Gastroesophageal sphincter (tissue), 4 donors: ENCODE data around the gene DNMT1. TPM values are rescaled to one million over a fixed set of nuclear protein-coding genes. Genes with fewer than 3 reads are reported as not detected.

Experiments used
- ATAC-seq: fragments of 150-250 bp; one replicate; pipeline ENCODE4 v1.9.1; 2016; ENCODE audit warnings: mild to moderate bottlenecking, moderate library complexity
- H3K27ac ChIP-seq, 4 donors: fragments of 200-600 bp; sonication (generic) in 3 of 4; 1 replicate in 3 of 4; 2 replicates in 1 of 4; pipeline ENCODE4 v1.5.1; 2016 to 2019
- H3K27me3 ChIP-seq: fragments of 200-600 bp; sonication (generic); one replicate; pipeline ENCODE4 v1.5.1; 2019
- H3K36me3 ChIP-seq, 2 donors: fragments of 200-600 bp; sonication (generic); one replicate each; pipeline ENCODE4 v1.5.1; 2019; ENCODE audit warnings: control low read depth in 1 of 2
- H3K4me1 ChIP-seq, 3 donors: fragments of 200-600 bp; sonication (generic); 1 replicate in 2 of 3; 2 replicates in 1 of 3; pipeline ENCODE4 v1.5.1; 2016 to 2019; ENCODE audit warnings: control low read depth in 2 of 3
- H3K4me3 ChIP-seq, 2 donors: fragments of 200-600 bp; sonication (generic); one replicate each; pipeline ENCODE4 v1.5.1; 2019; ENCODE audit warnings: mild to moderate bottlenecking in 1 of 2, moderate library complexity in 1 of 2
- H3K9me3 ChIP-seq, 3 donors: fragments of 200-600 bp; sonication (generic); one replicate each; pipeline ENCODE4 v1.5.1; 2017 to 2019; ENCODE audit warnings: control low read depth in 2 of 3
- EP300 ChIP-seq: sonication (generic); formaldehyde crosslinking; IDR thresholded peaks from one replicate; pipeline ENCODE4 v1.6.1; 2017; ENCODE audit warnings: antibody characterized with exemption, mild to moderate bottlenecking
- POLR2A ChIP-seq, 2 donors: fragments of 450-650 bp; IDR thresholded peaks; one replicate each; pipeline ENCODE4 v1.6.1; 2017; ENCODE audit warnings: antibody characterized with exemption in 2 of 2, mild to moderate bottlenecking in 2 of 2, moderate library complexity in 1 of 2
- POLR2AphosphoS5 ChIP-seq: sonication (generic); formaldehyde crosslinking; IDR thresholded peaks from one replicate; pipeline ENCODE4 v1.6.1; 2017; ENCODE audit warnings: antibody characterized with exemption
- whole genome bisulfite sequencing, 2 donors: methylation state at CpG; one replicate each; pipeline ENCODE4 v1.1.5; 2018; ENCODE audit warnings: low coverage in 1 of 2; 5-methylcytosine and 5-hydroxymethylcytosine counted together
- total RNA-seq, 4 donors: library from RNA; depleted of rRNA; stranded (reverse); fragments of >200 nt; gene quantifications; one replicate each; pipeline ENCODE4 v1.1.0, GENCODE V29; 2016
- TF ChIP-seq, protein P1 (sequence below), 4 experiments: fragments of 200-600 bp in 2 of 4; fragments of 450-650 bp in 2 of 4; sonication (generic) in 1 of 4; IDR thresholded peaks; one replicate each; pipeline ENCODE4 v1.5.1; 2017 to 2019; ENCODE audit warnings: antibody characterized with exemption in 4 of 4, mild to moderate bottlenecking in 2 of 4, moderate library complexity in 2 of 4

The DNMT1 gene
- total RNA-seq, 4 donors from 2014 or later: 28.1 to 50.6 (median 38.1) TPM

DNA sequence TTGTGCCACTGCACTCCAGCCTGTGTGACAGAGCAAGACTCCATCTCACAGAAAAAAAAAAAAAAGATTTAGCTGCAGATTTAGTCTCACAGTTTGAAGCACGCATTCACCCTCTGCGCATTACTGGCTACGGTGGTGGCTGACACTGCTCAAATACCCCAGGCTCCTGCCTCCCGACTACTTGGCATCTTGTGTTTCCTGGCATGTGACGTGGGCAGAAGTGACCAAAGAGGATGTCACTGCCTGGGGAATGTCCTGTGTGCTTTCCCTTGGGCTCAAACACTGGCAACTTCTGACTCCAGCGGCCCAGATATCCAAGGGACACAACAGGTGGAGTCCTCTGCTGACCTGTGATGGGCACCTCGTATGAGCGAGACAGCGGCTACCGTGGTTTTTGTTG lies 50.4 kb downstream of the DNMT1 start:
- TF ChIP-seq POLR2A (IDR thresholded peaks at IDR 0.05) (no peak), EP300 (no peak), POLR2AphosphoS5 (no peak)
- TF ChIP-seq, protein P1, sequence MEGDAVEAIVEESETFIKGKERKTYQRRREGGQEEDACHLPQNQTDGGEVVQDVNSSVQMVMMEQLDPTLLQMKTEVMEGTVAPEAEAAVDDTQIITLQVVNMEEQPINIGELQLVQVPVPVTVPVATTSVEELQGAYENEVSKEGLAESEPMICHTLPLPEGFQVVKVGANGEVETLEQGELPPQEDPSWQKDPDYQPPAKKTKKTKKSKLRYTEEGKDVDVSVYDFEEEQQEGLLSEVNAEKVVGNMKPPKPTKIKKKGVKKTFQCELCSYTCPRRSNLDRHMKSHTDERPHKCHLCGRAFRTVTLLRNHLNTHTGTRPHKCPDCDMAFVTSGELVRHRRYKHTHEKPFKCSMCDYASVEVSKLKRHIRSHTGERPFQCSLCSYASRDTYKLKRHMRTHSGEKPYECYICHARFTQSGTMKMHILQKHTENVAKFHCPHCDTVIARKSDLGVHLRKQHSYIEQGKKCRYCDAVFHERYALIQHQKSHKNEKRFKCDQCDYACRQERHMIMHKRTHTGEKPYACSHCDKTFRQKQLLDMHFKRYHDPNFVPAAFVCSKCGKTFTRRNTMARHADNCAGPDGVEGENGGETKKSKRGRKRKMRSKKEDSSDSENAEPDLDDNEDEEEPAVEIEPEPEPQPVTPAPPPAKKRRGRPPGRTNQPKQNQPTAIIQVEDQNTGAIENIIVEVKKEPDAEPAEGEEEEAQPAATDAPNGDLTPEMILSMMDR (IDR thresholded peaks at IDR 0.05): no peak
- Histone ChIP-seq H3K36me3 (peaks cover 0 to 100% of the 10 kb centered on the region in 2 donors), H3K27me3 (no peaks in the 10 kb centered on the region)

DNA sequence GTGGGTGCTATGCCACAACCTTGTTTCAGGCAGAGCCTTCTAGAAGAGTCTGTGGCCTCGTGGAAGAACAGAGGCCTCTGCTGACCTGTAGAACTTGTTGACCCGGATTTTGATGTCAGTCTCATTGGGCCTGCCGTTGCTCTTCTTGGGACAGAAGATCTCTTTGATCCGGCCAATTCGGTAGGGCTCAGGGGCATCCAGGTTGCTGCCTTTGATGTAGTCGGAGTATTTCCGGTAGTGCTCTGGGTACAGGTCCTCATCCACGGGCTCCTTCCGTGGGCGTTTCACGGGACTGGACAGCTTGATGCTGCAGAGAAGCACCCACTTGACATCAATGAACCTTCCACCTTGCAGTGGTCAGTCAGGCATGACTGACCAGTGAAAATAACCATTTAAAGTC lies 51.1 kb downstream of the DNMT1 start:
- WGBS, 2 donors: 76 to 100% methylated on average over 4 of the region's 11 CpGs
- Histone ChIP-seq H3K27ac (no peak overlapping the region), H3K9me3 (no peaks in the 10 kb centered on the region), H3K4me1 (no peaks in the 10 kb centered on the region), H3K4me3 (no peak overlapping the region), H3K36me3 (peaks cover 0 to 100% of the 10 kb centered on the region in 2 donors), H3K27me3 (no peaks in the 10 kb centered on the region)
- ATAC-seq: no peak
- TF ChIP-seq, protein P1 (IDR thresholded peaks at IDR 0.05): no peak
- TF ChIP-seq POLR2AphosphoS5: no peak
- no peak for TF ChIP-seq POLR2A (IDR thresholded peaks at IDR 0.05)
- no peak for TF ChIP-seq EP300

More for the DNA sequence above, 50.4 kb downstream of the DNMT1 start:
- no peak overlapping the region for H3K4me3 ChIP-seq
- no peak for ATAC-seq
- H3K9me3 ChIP-seq: no peaks in the 10 kb centered on the region
- no CpG with 5 or more reads among the region's 10 CpGs for WGBS, 2 donors
- no peak overlapping the region for H3K27ac ChIP-seq
- no peaks in the 10 kb centered on the region for H3K4me1 ChIP-seq

DNA sequence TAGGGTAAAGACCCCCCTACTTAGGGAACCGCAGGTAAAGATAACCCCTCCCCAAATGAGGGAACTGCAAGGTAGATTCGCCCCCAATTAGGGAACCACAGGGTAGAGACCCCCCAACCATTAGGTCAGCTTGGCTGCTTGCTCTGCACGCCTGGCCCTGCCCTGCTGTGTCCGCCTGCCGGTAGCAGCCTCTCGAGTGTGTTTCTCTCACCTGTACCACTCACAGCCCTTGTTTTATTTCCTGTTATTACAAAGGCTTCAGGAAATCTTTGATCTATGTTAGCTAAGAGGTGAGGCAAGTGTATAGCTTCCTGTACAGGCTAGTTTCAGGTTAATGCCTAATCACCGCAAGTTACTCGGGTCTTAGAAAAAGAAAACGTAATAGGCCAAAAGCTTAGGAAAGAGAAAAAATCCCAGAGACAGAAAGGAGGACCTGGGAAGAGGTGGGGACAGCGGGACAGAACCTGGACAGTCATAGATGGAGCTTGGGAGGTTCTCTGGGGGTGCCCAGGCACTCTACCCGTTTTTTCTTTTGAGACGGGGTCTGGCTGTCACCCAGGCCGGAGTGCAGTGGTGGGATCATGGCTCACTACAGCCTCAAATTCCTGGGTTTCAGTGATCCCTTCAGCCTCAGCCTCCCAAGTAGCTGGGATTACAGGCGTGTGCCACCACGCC lies 51.9 kb downstream of the DNMT1 start:
- TF ChIP-seq EP300 (no peak), POLR2AphosphoS5 (no peak), POLR2A (IDR thresholded peaks at IDR 0.05) (no peak)
- TF ChIP-seq, protein P1 (IDR thresholded peaks at IDR 0.05): no peak
- Histone ChIP-seq H3K9me3 (no peaks in the 10 kb centered on the region), H3K4me1 (no peaks in the 10 kb centered on the region), H3K27ac (no peak overlapping the region), H3K27me3 (no peaks in the 10 kb centered on the region), H3K4me3 (no peak overlapping the region), H3K36me3 (peaks cover 0 to 100% of the 10 kb centered on the region in 2 donors)
- ATAC-seq: no peak
- 90 to 93% methylated on average over 8 to 9 of the region's 15 CpGs for WGBS, 2 donors

DNA sequence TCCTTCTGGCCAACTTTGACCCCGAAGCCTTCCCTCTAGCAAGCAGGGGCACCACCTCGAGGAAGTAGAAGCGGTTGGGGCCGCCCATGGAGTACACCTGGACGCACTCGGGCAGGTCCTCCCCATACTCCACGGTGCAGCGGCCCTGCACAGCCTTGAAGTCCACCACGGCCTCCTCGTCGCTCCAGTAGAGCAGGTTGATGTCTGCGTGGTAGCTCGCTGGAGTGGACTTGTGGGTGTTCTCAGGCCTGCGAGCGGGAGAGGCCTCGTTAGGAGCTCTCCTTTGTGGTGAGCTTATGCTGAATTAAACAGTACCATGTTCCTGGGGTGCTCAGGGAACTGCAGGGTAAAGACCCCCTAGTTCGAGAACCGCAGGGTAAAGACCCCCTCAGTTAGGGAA lies 52.8 kb downstream of the DNMT1 start:
- Histone ChIP-seq H3K4me1 (no peaks in the 10 kb centered on the region), H3K9me3 (no peaks in the 10 kb centered on the region), H3K27ac (no peak overlapping the region), H3K27me3 (no peaks in the 10 kb centered on the region), H3K4me3 (no peak overlapping the region), H3K36me3 (peaks cover 0 to 100% of the 10 kb centered on the region in 2 donors)
- WGBS, 2 donors: no CpG with 5 or more reads among the region's 18 CpGs
- TF ChIP-seq POLR2A (IDR thresholded peaks at IDR 0.05): no peak
- no peak for TF ChIP-seq POLR2AphosphoS5
- TF ChIP-seq, protein P1 (IDR thresholded peaks at IDR 0.05): no peak
- no peak for TF ChIP-seq EP300
- ATAC-seq: no peak

DNA sequence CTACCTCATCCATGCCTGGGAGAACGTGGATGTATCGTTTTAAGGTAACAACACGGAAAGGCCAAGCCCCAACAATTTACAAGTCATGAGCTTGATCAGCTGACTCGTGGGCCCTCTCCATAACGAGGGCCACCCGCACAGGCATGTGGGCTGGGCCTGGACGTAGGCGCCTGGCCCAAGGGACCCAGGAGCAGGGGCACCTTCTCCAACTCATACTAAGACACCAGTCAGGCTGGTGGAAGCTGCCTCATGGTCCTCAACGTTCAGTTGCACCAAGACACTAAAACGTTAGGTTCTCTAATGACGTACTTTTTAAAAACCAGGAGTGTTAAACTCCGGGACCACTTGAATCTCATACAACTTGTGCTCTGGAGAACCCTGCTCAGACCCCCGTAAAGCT lies 53.3 kb downstream of the DNMT1 start:
- Histone ChIP-seq H3K27ac (no peak overlapping the region), H3K27me3 (no peaks in the 10 kb centered on the region), H3K9me3 (no peaks in the 10 kb centered on the region), H3K4me1 (no peaks in the 10 kb centered on the region), H3K4me3 (no peak overlapping the region), H3K36me3 (peaks cover 0 to 100% of the 10 kb centered on the region in 2 donors)
- ATAC-seq: no peak
- 92 to 95% methylated on average over 5 to 10 of the region's 13 CpGs for WGBS, 2 donors
- TF ChIP-seq EP300 (no peak), POLR2AphosphoS5 (no peak), POLR2A (IDR thresholded peaks at IDR 0.05) (no peak)
- TF ChIP-seq, protein P1 (IDR thresholded peaks at IDR 0.05): no peak
